ENCODE data around the gene ADI1. TPM values are rescaled to one million over a fixed set of nuclear protein-coding genes. Genes with fewer than 3 reads are reported as not detected.

The ADI1 gene
- total RNA-seq, 4 donors from 2014 or later, result 40.2 to 98.6 (median 92.3) TPM

DNA sequence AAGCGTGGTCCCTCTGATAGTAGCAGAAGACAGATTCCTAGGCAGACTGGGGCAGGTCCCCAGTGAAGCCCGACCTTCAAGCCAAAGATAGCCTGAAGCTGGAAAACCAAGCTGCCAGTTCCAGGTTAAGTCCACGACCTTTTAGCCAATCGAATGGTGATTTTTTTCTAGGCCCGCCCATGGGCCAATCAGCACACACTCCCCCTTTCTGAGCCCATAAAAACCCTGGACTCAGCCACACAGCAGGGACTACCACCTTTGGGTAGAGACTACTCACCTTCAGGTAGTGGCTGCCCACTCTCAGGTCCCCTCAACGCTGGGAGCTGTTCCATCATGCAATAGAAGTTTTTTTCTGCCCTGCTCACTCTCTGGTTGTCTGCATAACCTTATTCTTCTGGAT, 14.5 kb upstream of the ADI1 start:
- Histone ChIP-seq H3K9me3 (no peaks in the 10 kb centered on the region), H3K36me3 (peaks cover 0 to 5% of the 10 kb centered on the region in 2 donors), H3K27me3 (no peaks in the 10 kb centered on the region), H3K4me1 (peaks cover 14 to 15% of the 10 kb centered on the region in 2 donors), H3K4me3 (no peak overlapping the region), H3K27ac (no peak overlapping the region)
- intact Hi-C loops (cut with DNase I; ENCODE audit: low total_unique reads) (no loop called here), in situ Hi-C loops (cut with MboI; ENCODE audit: low sequenced_read_pairs in 4 of 4) (no loop called here)
- ATAC-seq (no peak), DNase-seq (no peak)
- TF ChIP-seq CTCF (IDR thresholded peaks at IDR 0.05 in 4 of 5, conservative IDR thresholded peaks at IDR 0.05 in 1 of 5), result no peak
- no peak for TF ChIP-seq POLR2A (IDR thresholded peaks at IDR 0.05)

DNA sequence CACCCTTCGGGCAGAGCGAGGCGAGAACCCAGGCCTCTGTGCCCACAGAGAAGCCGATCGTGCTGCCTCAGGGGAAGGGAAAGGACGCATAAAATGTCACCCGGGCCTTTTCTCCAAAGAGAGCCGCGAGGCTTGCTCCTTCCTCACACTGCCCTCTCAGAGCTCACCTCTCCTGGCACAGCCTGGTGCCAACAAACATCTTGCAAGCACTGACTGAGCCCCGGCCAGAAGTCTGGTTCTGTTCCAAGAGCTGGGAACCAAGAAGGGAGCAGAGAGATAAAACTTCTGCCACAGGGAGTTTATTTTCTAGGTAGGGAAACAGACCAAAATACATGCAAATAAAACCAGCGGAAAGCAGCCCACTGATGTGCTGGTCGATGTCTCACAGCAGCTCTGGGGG, 13.6 kb upstream of the ADI1 start:
- H3K36me3 ChIP-seq, result peaks cover 0 to 5% of the 10 kb centered on the region in 2 donors
- in situ Hi-C loops (cut with MboI; ENCODE audit: low sequenced_read_pairs in 4 of 4) (no loop called here), intact Hi-C loops (cut with DNase I; ENCODE audit: low total_unique reads) (no loop called here)
- no peak overlapping the region for H3K4me3 ChIP-seq
- H3K27me3 ChIP-seq, result no peaks in the 10 kb centered on the region
- H3K4me1 ChIP-seq, result peaks cover 14 to 15% of the 10 kb centered on the region in 2 donors
- ATAC-seq (no peak), DNase-seq (no peak)
- TF ChIP-seq CTCF (IDR thresholded peaks at IDR 0.05 in 4 of 5, conservative IDR thresholded peaks at IDR 0.05 in 1 of 5) (no peak), POLR2A (IDR thresholded peaks at IDR 0.05) (no peak)
- H3K9me3 ChIP-seq, result no peaks in the 10 kb centered on the region
- no peak overlapping the region for H3K27ac ChIP-seq

GRCh38 chr2:3529316-3530025, 10.1 kb upstream of the ADI1 start:
- ATAC-seq, result no peak
- H3K4me3 ChIP-seq, result no peak overlapping the region
- no peak for TF ChIP-seq CTCF (IDR thresholded peaks at IDR 0.05 in 4 of 5, conservative IDR thresholded peaks at IDR 0.05 in 1 of 5)
- no peak for TF ChIP-seq POLR2A (IDR thresholded peaks at IDR 0.05)
- peaks cover 0 to 5% of the 10 kb centered on the region in 2 donors for H3K36me3 ChIP-seq
- no peak for DNase-seq
- H3K9me3 ChIP-seq, result no peaks in the 10 kb centered on the region
- in situ Hi-C loops (cut with MboI; ENCODE audit: low sequenced_read_pairs in 4 of 4), result no loop called here
- H3K27me3 ChIP-seq, result no peaks in the 10 kb centered on the region
- H3K4me1 ChIP-seq, result peaks cover 7 to 8% of the 10 kb centered on the region in 2 donors
- intact Hi-C loops (cut with DNase I; ENCODE audit: low total_unique reads), result no loop called here
- no peak overlapping the region for H3K27ac ChIP-seq

GRCh38 chr2:3527886-3528785, 8.8 kb upstream of the ADI1 start:
- ATAC-seq, result no peak
- Histone ChIP-seq H3K27ac (no peak overlapping the region), H3K27me3 (no peaks in the 10 kb centered on the region), H3K9me3 (no peaks in the 10 kb centered on the region), H3K36me3 (peaks cover 0 to 5% of the 10 kb centered on the region in 2 donors), H3K4me1 (peaks cover 7 to 14% of the 10 kb centered on the region in 2 donors), H3K4me3 (no peak overlapping the region)
- in situ Hi-C loops (cut with MboI; ENCODE audit: low sequenced_read_pairs in 4 of 4) (no loop called here), intact Hi-C loops (cut with DNase I; ENCODE audit: low total_unique reads) (no loop called here)
- DNase-seq, result no peak
- TF ChIP-seq CTCF (IDR thresholded peaks at IDR 0.05 in 4 of 5, conservative IDR thresholded peaks at IDR 0.05 in 1 of 5), result no peak
- no peak for TF ChIP-seq POLR2A (IDR thresholded peaks at IDR 0.05)
